ENCODE measurements around the gene RDH14.

The RDH14 gene

GRCh38 chr2:18557121-18557520 lies 3.3 kb downstream of the RDH14 start:
- no peaks in the 10 kb centered on the region for H3F3A ChIP-seq (ENCODE audit: control insufficient read depth, insufficient read depth)
- TF ChIP-seq, protein P1, sequence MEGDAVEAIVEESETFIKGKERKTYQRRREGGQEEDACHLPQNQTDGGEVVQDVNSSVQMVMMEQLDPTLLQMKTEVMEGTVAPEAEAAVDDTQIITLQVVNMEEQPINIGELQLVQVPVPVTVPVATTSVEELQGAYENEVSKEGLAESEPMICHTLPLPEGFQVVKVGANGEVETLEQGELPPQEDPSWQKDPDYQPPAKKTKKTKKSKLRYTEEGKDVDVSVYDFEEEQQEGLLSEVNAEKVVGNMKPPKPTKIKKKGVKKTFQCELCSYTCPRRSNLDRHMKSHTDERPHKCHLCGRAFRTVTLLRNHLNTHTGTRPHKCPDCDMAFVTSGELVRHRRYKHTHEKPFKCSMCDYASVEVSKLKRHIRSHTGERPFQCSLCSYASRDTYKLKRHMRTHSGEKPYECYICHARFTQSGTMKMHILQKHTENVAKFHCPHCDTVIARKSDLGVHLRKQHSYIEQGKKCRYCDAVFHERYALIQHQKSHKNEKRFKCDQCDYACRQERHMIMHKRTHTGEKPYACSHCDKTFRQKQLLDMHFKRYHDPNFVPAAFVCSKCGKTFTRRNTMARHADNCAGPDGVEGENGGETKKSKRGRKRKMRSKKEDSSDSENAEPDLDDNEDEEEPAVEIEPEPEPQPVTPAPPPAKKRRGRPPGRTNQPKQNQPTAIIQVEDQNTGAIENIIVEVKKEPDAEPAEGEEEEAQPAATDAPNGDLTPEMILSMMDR (IDR thresholded peaks at IDR 0.05; ENCODE audit: low read depth, low read length, poor library complexity, severe bottlenecking), result no peak
- TF ChIP-seq EZH2phosphoT487 (IDR thresholded peaks at IDR 0.05; ENCODE audit: borderline replicate concordance, low read length), result no peak
- no peak overlapping the region for H3K27ac ChIP-seq (ENCODE audit: low read depth, low read length)
- no peak overlapping the region for H3K4me2 ChIP-seq (ENCODE audit: low read length)
- peaks cover 28% of the 10 kb centered on the region for H3K4me1 ChIP-seq (ENCODE audit: control insufficient read depth, low read length)
- H3K9me3 ChIP-seq (ENCODE audit: control insufficient read depth, insufficient read depth, low read length), result no peaks in the 10 kb centered on the region
- no peak overlapping the region for H3K4me3 ChIP-seq (ENCODE audit: low read length)
- no peaks in the 10 kb centered on the region; the same call in 1 of the 2 replicates for H4K20me1 ChIP-seq (ENCODE audit: control insufficient read depth, insufficient read depth, low read depth, low read length)
- H3K79me2 ChIP-seq (ENCODE audit: control insufficient read depth, low read length), result peaks cover 69% of the 10 kb centered on the region
- H3K27me3 ChIP-seq (ENCODE audit: control insufficient read depth, low read length), result no peaks in the 10 kb centered on the region
- H3K36me3 ChIP-seq (ENCODE audit: control insufficient read depth, low read length), result peaks cover 64% of the 10 kb centered on the region
- no peaks in the 10 kb centered on the region for H3K9me2 ChIP-seq (replicated peaks; ENCODE audit: control insufficient read depth, low read length)

DNA sequence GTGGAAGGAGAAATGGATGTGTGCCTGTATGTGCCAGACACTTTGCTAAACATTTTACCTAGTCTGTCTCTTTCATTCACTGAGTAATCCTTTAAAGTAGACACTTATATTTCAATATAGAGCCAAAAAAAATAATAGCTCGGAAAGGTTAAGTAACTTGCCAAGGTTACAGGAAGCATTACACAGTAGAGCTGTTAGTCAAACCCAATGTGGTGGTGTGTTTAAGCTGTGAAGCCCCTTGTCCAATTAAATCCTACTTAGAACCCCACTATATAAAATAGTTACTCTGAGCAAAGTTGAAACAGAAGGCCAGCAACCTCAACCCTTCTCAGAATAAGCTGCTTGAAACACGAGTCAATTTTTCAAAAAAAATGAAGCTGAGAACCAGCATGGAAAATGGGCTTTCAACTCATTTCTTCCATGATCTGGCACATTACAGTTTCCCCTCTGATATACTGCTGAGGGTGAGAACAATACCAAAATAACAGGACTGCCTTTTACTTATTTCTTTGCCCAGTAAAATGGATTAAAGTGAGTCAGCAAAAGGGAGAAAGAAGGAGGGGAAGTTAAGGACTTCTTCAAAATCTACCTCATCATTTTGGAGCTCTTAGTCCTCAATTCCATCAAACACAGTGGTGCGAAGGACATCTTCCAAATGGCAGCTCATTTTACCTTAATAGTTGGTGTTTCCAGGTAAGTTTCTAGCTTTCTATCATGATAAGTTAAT lies 7.9 kb downstream of the RDH14 start:
- no peak for TF ChIP-seq EZH2phosphoT487 (IDR thresholded peaks at IDR 0.05; ENCODE audit: borderline replicate concordance, low read length)
- TF ChIP-seq, protein P1 (IDR thresholded peaks at IDR 0.05; ENCODE audit: low read depth, low read length, poor library complexity, severe bottlenecking), result no peak
- no peaks in the 10 kb centered on the region for H3K9me2 ChIP-seq (replicated peaks; ENCODE audit: control insufficient read depth, low read length)
- H3K4me3 ChIP-seq (ENCODE audit: low read length), result no peak overlapping the region
- no peaks in the 10 kb centered on the region for H3F3A ChIP-seq (ENCODE audit: control insufficient read depth, insufficient read depth)
- no peaks in the 10 kb centered on the region for H4K20me1 ChIP-seq (ENCODE audit: control insufficient read depth, insufficient read depth, low read depth, low read length)
- H3K36me3 ChIP-seq (ENCODE audit: control insufficient read depth, low read length), result peaks cover 56% of the 10 kb centered on the region
- peaks cover 43% of the 10 kb centered on the region for H3K79me2 ChIP-seq (ENCODE audit: control insufficient read depth, low read length)
- no peaks in the 10 kb centered on the region for H3K27me3 ChIP-seq (ENCODE audit: control insufficient read depth, low read length)
- no peaks in the 10 kb centered on the region for H3K9me3 ChIP-seq (ENCODE audit: control insufficient read depth, insufficient read depth, low read length)
- no peak overlapping the region for H3K4me2 ChIP-seq (ENCODE audit: low read length)
- H3K27ac ChIP-seq (ENCODE audit: low read depth, low read length), result no peak overlapping the region
- H3K4me1 ChIP-seq (ENCODE audit: control insufficient read depth, low read length), result peaks cover 1% of the 10 kb centered on the region

GRCh38 chr2:18551623-18552022 lies 8.8 kb downstream of the RDH14 start:
- no peak overlapping the region for H3K27ac ChIP-seq (ENCODE audit: low read depth, low read length)
- peaks cover 2% of the 10 kb centered on the region; the same call in 1 of the 2 replicates for H3F3A ChIP-seq (ENCODE audit: control insufficient read depth, insufficient read depth)
- no peaks in the 10 kb centered on the region for H3K27me3 ChIP-seq (ENCODE audit: control insufficient read depth, low read length)
- no peaks in the 10 kb centered on the region for H4K20me1 ChIP-seq (ENCODE audit: control insufficient read depth, insufficient read depth, low read depth, low read length)
- H3K9me2 ChIP-seq (replicated peaks; ENCODE audit: control insufficient read depth, low read length), result no peaks in the 10 kb centered on the region
- H3K9me3 ChIP-seq (ENCODE audit: control insufficient read depth, insufficient read depth, low read length), result no peaks in the 10 kb centered on the region
- peaks cover 34% of the 10 kb centered on the region for H3K79me2 ChIP-seq (ENCODE audit: control insufficient read depth, low read length)
- TF ChIP-seq, protein P1 (IDR thresholded peaks at IDR 0.05; ENCODE audit: low read depth, low read length, poor library complexity, severe bottlenecking), result no peak
- TF ChIP-seq EZH2phosphoT487 (IDR thresholded peaks at IDR 0.05; ENCODE audit: borderline replicate concordance, low read length), result no peak
- H3K36me3 ChIP-seq (ENCODE audit: control insufficient read depth, low read length), result peaks cover 48% of the 10 kb centered on the region
- peaks cover 10% of the 10 kb centered on the region for H3K4me1 ChIP-seq (ENCODE audit: control insufficient read depth, low read length)
- no peak overlapping the region for H3K4me3 ChIP-seq (ENCODE audit: low read length)
- no peak overlapping the region for H3K4me2 ChIP-seq (ENCODE audit: low read length)

Measured in DOHH2 (cell line).